CD14-positive monocyte (primary cell): ENCODE data around the gene INSIG2. TPM values are rescaled to one million over a fixed set of nuclear protein-coding genes. Genes with fewer than 3 reads are reported as not detected.

Source experiments
- DNase-seq, 3 donors: peaks; one replicate each; pipeline ENCODE4 v3.0.0-alpha.2; 2011 to 2022
- H2AFZ ChIP-seq: 2 replicates; pipeline ENCODE4 v1.6.0; 2012; ENCODE audit warnings: mild to moderate bottlenecking, low read depth, low read length, inconsistent platforms; ENCODE audit not compliant: insufficient read depth, poor library complexity, severe bottlenecking
- H3K27ac ChIP-seq, 2 donors: 1 replicate in 1 of 2; 2 replicates in 1 of 2; pipeline ENCODE4 v1.5.1; 2012 to 2013; ENCODE audit warnings: low read length in 2 of 2, control low read depth in 1 of 2, inconsistent platforms in 1 of 2, low read depth in 1 of 2, mild to moderate bottlenecking in 1 of 2
- H3K27me3 ChIP-seq, 2 donors: one replicate each; pipeline versions ENCODE4 v1.6.0 to v1.6.1; 2011 to 2013; ENCODE audit warnings: low read length in 2 of 2; ENCODE audit not compliant: control insufficient read depth in 2 of 2, insufficient read depth in 2 of 2
- H3K36me3 ChIP-seq, 2 donors: replicated peaks in 1 of 2; 1 replicate in 1 of 2; 2 replicates in 1 of 2; pipeline versions ENCODE4 v1.5.1 to v1.6.1; 2012 to 2013; ENCODE audit warnings: low read length in 2 of 2, control low read depth in 1 of 2, inconsistent platforms in 1 of 2, mild to moderate bottlenecking in 1 of 2; ENCODE audit not compliant: insufficient read depth in 2 of 2, control insufficient read depth in 1 of 2
- H3K4me1 ChIP-seq, 2 donors: 1 replicate in 1 of 2; 2 replicates in 1 of 2; pipeline versions ENCODE4 v1.5.1 to v1.6.1; 2012 to 2013; ENCODE audit warnings: low read length in 2 of 2, control low read depth in 1 of 2, inconsistent platforms in 1 of 2, mild to moderate bottlenecking in 1 of 2, moderate library complexity in 1 of 2; ENCODE audit not compliant: insufficient read depth in 2 of 2, control insufficient read depth in 1 of 2
- H3K4me2 ChIP-seq: replicated peaks from 2 replicates; pipeline ENCODE3; 2012; ENCODE audit warnings: low read length, moderate library complexity, mild to moderate bottlenecking; ENCODE audit not compliant: poor library complexity, severe bottlenecking; ENCODE audit errors: extremely low read depth
- H3K4me3 ChIP-seq, 3 experiments: fragments of 200-600 bp in 1 of 3; sonication (generic) in 1 of 3; replicated peaks in 1 of 3; 1 replicate in 2 of 3; 2 replicates in 1 of 3; pipeline ENCODE4 v1.5.1; 2011 to 2013; ENCODE audit warnings: low read length in 3 of 3, mild to moderate bottlenecking in 3 of 3, control low read depth in 2 of 3, low read depth in 2 of 3, inconsistent platforms in 1 of 3, moderate library complexity in 1 of 3
- H3K79me2 ChIP-seq: 2 replicates; pipeline ENCODE4 v1.6.0; 2012; ENCODE audit warnings: mild to moderate bottlenecking, control low read depth, inconsistent platforms, low read length, moderate library complexity; ENCODE audit not compliant: insufficient read depth
- H3K9ac ChIP-seq: 2 replicates; pipeline ENCODE4 v1.6.0; 2017; ENCODE audit warnings: low read length, mild to moderate bottlenecking; ENCODE audit not compliant: insufficient read depth, poor library complexity, severe bottlenecking
- H3K9me3 ChIP-seq, 2 donors: replicated peaks in 1 of 2; 1 replicate in 1 of 2; 2 replicates in 1 of 2; pipeline versions ENCODE4 v1.5.1 to v1.6.1; 2012 to 2013; ENCODE audit warnings: low read length in 2 of 2, control low read depth in 1 of 2; ENCODE audit not compliant: control insufficient read depth in 1 of 2, insufficient read depth in 1 of 2
- H4K20me1 ChIP-seq: 2 replicates; pipeline ENCODE4 v1.6.0; 2012; ENCODE audit warnings: mild to moderate bottlenecking, low read length, control low read depth, moderate library complexity; ENCODE audit not compliant: insufficient read depth
- H3K27ac Mint-ChIP-seq, 7 donors: one replicate each; pipeline ENCODE4 v1.8.0; 2020; ENCODE audit warnings: mild to moderate bottlenecking in 7 of 7, mixed read lengths in 7 of 7, moderate library complexity in 6 of 7, inconsistent platforms in 2 of 7
- H3K27me3 Mint-ChIP-seq, 3 donors: one replicate each; pipeline ENCODE4 v1.8.0; 2021 to 2022; ENCODE audit warnings: low read depth in 3 of 3, mild to moderate bottlenecking in 3 of 3, mixed read lengths in 3 of 3, moderate library complexity in 3 of 3, inconsistent platforms in 1 of 3
- H3K36me3 Mint-ChIP-seq, 2 donors: one replicate each; pipeline ENCODE4 v1.8.0; 2020; ENCODE audit warnings: mixed read lengths in 2 of 2, inconsistent platforms in 1 of 2, mild to moderate bottlenecking in 1 of 2
- H3K4me1 Mint-ChIP-seq: one replicate; pipeline ENCODE4 v1.8.0; 2020; ENCODE audit warnings: mild to moderate bottlenecking, mixed read lengths
- H3K4me3 Mint-ChIP-seq, 2 donors: one replicate each; pipeline ENCODE4 v1.8.0; 2020; ENCODE audit warnings: mild to moderate bottlenecking in 2 of 2, mixed read lengths in 2 of 2, moderate library complexity in 1 of 2
- H3K9me3 Mint-ChIP-seq, 7 donors: one replicate each; pipeline ENCODE4 v1.8.0; 2020 to 2022; ENCODE audit warnings: mixed read lengths in 7 of 7, mild to moderate bottlenecking in 6 of 7, moderate library complexity in 6 of 7, inconsistent platforms in 2 of 7
- WGBS: methylation state at CpG from one replicate; pipeline ENCODE4 v1.1.5; 2013; ENCODE audit warnings: missing lambda C conversion rate; ENCODE audit not compliant: insufficient coverage; 5-methylcytosine and 5-hydroxymethylcytosine counted together
- intact Hi-C, 2 donors: fragments of 100-400 bp; cut with micrococcal nuclease; formaldehyde crosslinking; loops; one replicate each; pipeline versions ENCODE4 v1.15.0 to v1.15.1; 2023
- polyA plus RNA-seq, 3 donors: library from polyadenylated mRNA; depleted of rRNA in 1 of 3; unstranded in 2 of 3; stranded (reverse) in 1 of 3; fragments of 300-500 nt in 2 of 3; fragments of >200 nt in 1 of 3; fragmentation: Illumina TruSeq in 2 of 3; gene quantifications; 1 replicate in 2 of 3; 2 replicates in 1 of 3; pipeline ENCODE4 v1.2.3, GENCODE V29; 2012 to 2021
- TF ChIP-seq, protein P1 (sequence below): fragments of 200-600 bp; IDR thresholded peaks from one replicate; pipeline ENCODE4 v1.8.0; 2022; ENCODE audit warnings: antibody characterized with exemption, mild to moderate bottlenecking

Gene INSIG2
- polyA plus RNA-seq, 3 donors: 13.6 to 17.2 (median 14.8) TPM

GRCh38 chr2:118146315-118147283, 58.3 kb downstream of the INSIG2 start:
- Histone ChIP-seq H3K27ac (no peak overlapping the region), H3K27me3 (no peaks in the 10 kb centered on the region), H2AFZ (no peak overlapping the region), H3K36me3 (no peaks in the 10 kb centered on the region), H4K20me1 (no peaks in the 10 kb centered on the region), H3K4me1 (no peaks in the 10 kb centered on the region), H3K79me2 (no peaks in the 10 kb centered on the region), H3K9me3 (no peaks in the 10 kb centered on the region), H3K9ac (no peak overlapping the region), H3K4me3 (no peak overlapping the region), H3K4me2 (no peak overlapping the region)
- intact Hi-C loops: no loop called here
- H3K27me3 Mint-ChIP-seq: peaks cover 0 to 2% (median 1%) of the 10 kb centered on the region in 3 donors
- WGBS: 99% methylated on average over 8 of the region's 11 CpGs
- DNase-seq: no peak
- no peaks in the 10 kb centered on the region for H3K36me3 Mint-ChIP-seq
- no peak overlapping the region for H3K4me3 Mint-ChIP-seq
- H3K4me1 Mint-ChIP-seq: peaks cover 2% of the 10 kb centered on the region
- peaks cover 0 to 5% (median 0%) of the 10 kb centered on the region in 7 donors for H3K9me3 Mint-ChIP-seq
- no peak overlapping the region for H3K27ac Mint-ChIP-seq
- TF ChIP-seq, protein P1, sequence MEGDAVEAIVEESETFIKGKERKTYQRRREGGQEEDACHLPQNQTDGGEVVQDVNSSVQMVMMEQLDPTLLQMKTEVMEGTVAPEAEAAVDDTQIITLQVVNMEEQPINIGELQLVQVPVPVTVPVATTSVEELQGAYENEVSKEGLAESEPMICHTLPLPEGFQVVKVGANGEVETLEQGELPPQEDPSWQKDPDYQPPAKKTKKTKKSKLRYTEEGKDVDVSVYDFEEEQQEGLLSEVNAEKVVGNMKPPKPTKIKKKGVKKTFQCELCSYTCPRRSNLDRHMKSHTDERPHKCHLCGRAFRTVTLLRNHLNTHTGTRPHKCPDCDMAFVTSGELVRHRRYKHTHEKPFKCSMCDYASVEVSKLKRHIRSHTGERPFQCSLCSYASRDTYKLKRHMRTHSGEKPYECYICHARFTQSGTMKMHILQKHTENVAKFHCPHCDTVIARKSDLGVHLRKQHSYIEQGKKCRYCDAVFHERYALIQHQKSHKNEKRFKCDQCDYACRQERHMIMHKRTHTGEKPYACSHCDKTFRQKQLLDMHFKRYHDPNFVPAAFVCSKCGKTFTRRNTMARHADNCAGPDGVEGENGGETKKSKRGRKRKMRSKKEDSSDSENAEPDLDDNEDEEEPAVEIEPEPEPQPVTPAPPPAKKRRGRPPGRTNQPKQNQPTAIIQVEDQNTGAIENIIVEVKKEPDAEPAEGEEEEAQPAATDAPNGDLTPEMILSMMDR: no peak

DNA sequence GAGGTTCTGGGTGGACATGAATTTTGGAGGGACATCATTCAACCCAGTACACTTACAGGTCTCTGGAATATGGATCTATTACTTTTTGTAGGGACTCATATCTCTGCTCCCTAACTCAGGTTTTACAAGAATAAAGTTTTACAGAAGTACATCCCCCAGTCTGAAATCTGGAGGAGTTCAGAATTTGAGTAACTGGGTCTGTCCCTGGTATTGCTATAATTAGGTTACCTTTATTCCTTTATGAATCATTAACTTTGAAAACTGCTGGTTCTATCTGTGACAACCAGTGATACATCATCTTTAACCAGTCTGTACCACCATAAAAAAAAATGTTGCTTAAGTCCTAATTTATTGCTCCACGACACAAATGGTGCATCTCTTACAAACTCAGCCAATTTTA, 59.9 kb downstream of the INSIG2 start:
- DNase-seq: no peak
- Histone ChIP-seq H3K9me3 (no peaks in the 10 kb centered on the region), H3K27ac (no peak overlapping the region), H3K9ac (no peak overlapping the region), H3K4me3 (no peak overlapping the region), H4K20me1 (no peaks in the 10 kb centered on the region), H3K4me2 (no peak overlapping the region), H3K4me1 (no peaks in the 10 kb centered on the region), H3K36me3 (no peaks in the 10 kb centered on the region), H2AFZ (no peak overlapping the region), H3K79me2 (no peaks in the 10 kb centered on the region), H3K27me3 (no peaks in the 10 kb centered on the region)
- Mint-ChIP-seq H3K27me3 (peaks cover 0 to 3% (median 2%) of the 10 kb centered on the region in 3 donors), H3K27ac (no peak overlapping the region), H3K36me3 (no peaks in the 10 kb centered on the region), H3K9me3 (peaks cover 0 to under 1% (median 0%) of the 10 kb centered on the region in 7 donors), H3K4me1 (peaks cover 2% of the 10 kb centered on the region), H3K4me3 (no peak overlapping the region)
- WGBS: no CpG with 5 or more reads among the region's 1 CpG
- intact Hi-C loops: no loop called here
- TF ChIP-seq, protein P1: no peak
